Left ventricle myocardium inferior (tissue), 1 donor: Measurements from ENCODE around the gene PLCB1. TPM values are rescaled to one million over a fixed set of nuclear protein-coding genes. Genes with fewer than 3 reads are reported as not detected.
A peak's percentile ranks its signal among the peaks of the same experiment; 100 is the strongest.

Experiments used
- DNase-seq: peaks from one replicate; pipeline ENCODE4 v3.0.0-alpha.2; 2020
- H3K27ac ChIP-seq: fragments of 200-600 bp; replicated peaks from 2 replicates; pipeline ENCODE4 v1.8.0; 2021
- H3K27me3 ChIP-seq: fragments of 200-600 bp; 2 replicates; pipeline ENCODE4 v1.8.0; 2021; ENCODE audit warnings: low read depth
- H3K36me3 ChIP-seq: fragments of 200-600 bp; 2 replicates; pipeline ENCODE4 v1.8.0; 2021
- H3K4me1 ChIP-seq: fragments of 200-600 bp; 2 replicates; pipeline ENCODE4 v1.8.0; 2021
- H3K4me3 ChIP-seq: fragments of 200-600 bp; 2 replicates; pipeline ENCODE4 v1.8.0; 2021; ENCODE audit warnings: mild to moderate bottlenecking, moderate library complexity
- H3K9me3 ChIP-seq: fragments of 200-600 bp; replicated peaks from 2 replicates; pipeline ENCODE4 v1.8.0; 2021
- CTCF ChIP-seq: fragments of 200-600 bp; IDR thresholded peaks from 2 replicates; pipeline ENCODE4 v1.8.0; 2021; ENCODE audit warnings: antibody characterized with exemption, mild to moderate bottlenecking, borderline replicate concordance
- intact Hi-C: fragments of 100-400 bp; cut with micrococcal nuclease; formaldehyde crosslinking; loops from one replicate; pipeline ENCODE4 v1.11.0; 2022
- total RNA-seq: library from RNA; stranded (reverse); fragmentation: NEBNext Ultra II Directional; extraction: Animal tissue kit (Norgen Biotek cat#: 25700); gene quantifications from one replicate; pipeline ENCODE4 v1.2.1, GENCODE V29; 2021
- donor health status: DM: no; HTN: yes; CAD: no; lungs with severe emphysema.

The PLCB1 gene
- total RNA-seq, 1 donor from 2014 or later: 6.0 TPM

- TF ChIP-seq CTCF: no peak
- H3K27ac ChIP-seq: peak overlapping the region; percentile 10
- intact Hi-C loops: no loop called here
Measured at GRCh38 chr20:8117636-8118035, 14.4 kb upstream of the PLCB1 start.

DNA sequence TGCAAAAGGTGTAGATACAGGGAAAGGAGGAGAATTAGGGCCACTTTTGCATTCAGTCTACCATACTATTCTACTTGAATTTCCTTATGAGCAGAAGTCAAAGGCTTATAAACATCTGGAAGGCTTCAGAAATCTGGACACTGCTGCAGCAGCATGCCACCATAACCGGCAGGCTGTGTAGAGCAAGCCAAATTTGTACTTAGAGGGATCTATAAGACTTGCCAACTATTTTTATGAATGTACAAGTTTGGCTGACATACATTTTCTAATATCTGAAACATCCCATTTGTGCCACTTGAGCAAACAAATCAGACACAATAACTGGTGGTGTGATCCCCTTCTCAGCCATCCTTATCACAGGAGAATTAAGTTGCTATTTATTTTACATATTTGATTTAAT lies 14.0 kb upstream of the PLCB1 start:
- DNase-seq: no peak
- no peak for TF ChIP-seq CTCF
- intact Hi-C loops: no loop called here
- Histone ChIP-seq H3K27ac (peak overlapping the region; percentile 10), H3K4me3 (no peak overlapping the region), H3K27me3 (no peaks in the 10 kb centered on the region), H3K9me3 (no peaks in the 10 kb centered on the region), H3K4me1 (peaks cover 10% of the 10 kb centered on the region), H3K36me3 (no peaks in the 10 kb centered on the region)

More at GRCh38 chr20:8117636-8118035, 14.4 kb upstream of the PLCB1 start:
- no peaks in the 10 kb centered on the region for H3K36me3 ChIP-seq
- peaks cover 10% of the 10 kb centered on the region for H3K4me1 ChIP-seq
- DNase-seq: no peak
- no peak overlapping the region for H3K4me3 ChIP-seq
- no peaks in the 10 kb centered on the region for H3K27me3 ChIP-seq
- H3K9me3 ChIP-seq: no peaks in the 10 kb centered on the region

DNA sequence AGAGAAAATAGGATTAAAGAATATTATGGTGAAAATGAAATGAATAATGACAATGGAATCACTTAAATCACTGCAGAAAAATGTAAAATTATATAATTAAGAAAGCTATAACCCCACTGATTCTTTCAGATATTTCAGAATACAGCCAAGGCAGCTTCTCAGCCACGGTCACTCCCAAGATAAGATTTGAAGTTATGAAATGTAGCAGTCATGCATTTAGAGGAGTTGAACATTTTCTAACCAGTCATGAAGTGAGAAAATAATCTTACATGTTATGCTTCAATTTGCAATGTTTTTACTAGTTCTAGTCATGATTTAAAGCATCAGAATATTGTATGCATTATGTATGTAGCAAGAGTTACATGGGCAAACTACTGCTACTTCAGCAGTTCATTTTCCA lies 13.3 kb upstream of the PLCB1 start:
- Histone ChIP-seq H3K4me3 (no peak overlapping the region), H3K36me3 (no peaks in the 10 kb centered on the region), H3K4me1 (peaks cover 10% of the 10 kb centered on the region), H3K9me3 (no peaks in the 10 kb centered on the region), H3K27ac (peak overlapping the region; percentile 25), H3K27me3 (no peaks in the 10 kb centered on the region)
- intact Hi-C loops: no loop called here
- DNase-seq: no peak
- no peak for TF ChIP-seq CTCF

- H3K27me3 ChIP-seq: no peaks in the 10 kb centered on the region
- no peaks in the 10 kb centered on the region for H3K36me3 ChIP-seq
- no peaks in the 10 kb centered on the region for H3K9me3 ChIP-seq
- no peaks in the 10 kb centered on the region for H3K4me1 ChIP-seq
- H3K27ac ChIP-seq: no peak overlapping the region
- DNase-seq: no peak
- H3K4me3 ChIP-seq: no peak overlapping the region
- intact Hi-C loops: no loop called here
- no peak for TF ChIP-seq CTCF
Measured at GRCh38 chr20:8121666-8122065, 10.4 kb upstream of the PLCB1 start.

GRCh38 chr20:8124639-8125038 lies 7.4 kb upstream of the PLCB1 start:
- no peaks in the 10 kb centered on the region for H3K9me3 ChIP-seq
- intact Hi-C loops: no loop called here
- no peaks in the 10 kb centered on the region for H3K27me3 ChIP-seq
- H3K4me1 ChIP-seq: peaks cover 5% of the 10 kb centered on the region
- H3K27ac ChIP-seq: no peak overlapping the region
- H3K36me3 ChIP-seq: no peaks in the 10 kb centered on the region
- DNase-seq: no peak
- no peak for TF ChIP-seq CTCF
- H3K4me3 ChIP-seq: no peak overlapping the region

GRCh38 chr20:8126181-8126580 lies 5.9 kb upstream of the PLCB1 start:
- Histone ChIP-seq H3K27ac (no peak overlapping the region), H3K36me3 (no peaks in the 10 kb centered on the region), H3K4me3 (no peak overlapping the region), H3K27me3 (no peaks in the 10 kb centered on the region), H3K9me3 (no peaks in the 10 kb centered on the region), H3K4me1 (peaks cover 5% of the 10 kb centered on the region)
- no peak for DNase-seq
- intact Hi-C loops: no loop called here
- no peak for TF ChIP-seq CTCF
